HEK293 (cell line): ENCODE data around the gene FAM193B.

ENCODE experiments used
- CTCF ChIA-PET: fragments of 350-600 bp; formaldehyde crosslinking; extraction: SDS; loops from one replicate; lab custom pipeline; 2021; ENCODE audit warnings: antibody characterized with exemption; lab: Yijun Ruan, JAX
- POLR2A ChIA-PET: fragments of 300-600 bp; formaldehyde crosslinking; extraction: SDS; loops from one replicate; lab custom pipeline; 2020; ENCODE audit warnings: antibody characterized with exemption, inconsistent platforms; lab: Yijun Ruan, JAX
- H3K27ac ChIP-seq: fragments of 200-500 bp; sonication (Bioruptor generic); 2 replicates; pipeline ENCODE4 v1.5.1; 2014; ENCODE audit warnings: low read depth, low read length, control low read depth, inconsistent platforms; ENCODE audit errors: extremely low read depth
- H3K36me3 ChIP-seq, 2 experiments: fragments of 200-500 bp in 1 of 2; sonication (Bioruptor generic) in 1 of 2; 1 replicate in 1 of 2; 2 replicates in 1 of 2; pipeline ENCODE4 v1.5.1; 2014 to 2017; ENCODE audit warnings: inconsistent platforms in 2 of 2, low read length in 2 of 2; ENCODE audit not compliant: control insufficient read depth in 2 of 2, insufficient read depth in 1 of 2
- H3K4me1 ChIP-seq: fragments of 200-500 bp; sonication (Bioruptor generic); 2 replicates; pipeline ENCODE4 v1.5.1; 2014; ENCODE audit warnings: mild to moderate bottlenecking, low read length, inconsistent platforms; ENCODE audit not compliant: control insufficient read depth, insufficient read depth
- H3K4me3 ChIP-seq: 2 replicates; pipeline ENCODE4 v1.5.1; 2011; ENCODE audit warnings: low read depth, mild to moderate bottlenecking, control low read depth, low read length, moderate library complexity
- H3K9me3 ChIP-seq: fragments of 200-500 bp; sonication (Bioruptor generic); 2 replicates; pipeline ENCODE4 v1.5.1; 2014; ENCODE audit warnings: low read depth, low read length, inconsistent platforms; ENCODE audit not compliant: control insufficient read depth, insufficient read depth
- GLI4 ChIP-seq: fragments of 450-650 bp; formaldehyde crosslinking; IDR thresholded peaks from 2 replicates; pipeline ENCODE4 v1.5.1; 2016; ENCODE audit warnings: missing biosample characterization, missing genetic modification characterization
- SALL2 ChIP-seq: fragments of 450-650 bp; formaldehyde crosslinking; IDR thresholded peaks from 2 replicates; pipeline ENCODE4 v1.5.0; 2017; ENCODE audit warnings: missing biosample characterization, mild to moderate bottlenecking, missing genetic modification characterization, borderline replicate concordance
- SETDB1 ChIP-seq: IDR thresholded peaks from one replicate; pipeline ENCODE4 v1.6.1; 2017; ENCODE audit warnings: mild to moderate bottlenecking, low read length, moderate library complexity, mixed read lengths; ENCODE audit not compliant: insufficient read length
- YY2 ChIP-seq: fragments of 450-650 bp; formaldehyde crosslinking; IDR thresholded peaks from 2 replicates; pipeline ENCODE4 v1.5.1; 2016; ENCODE audit warnings: missing biosample characterization, missing genetic modification characterization
- ZFHX2 ChIP-seq: fragments of 450-650 bp; formaldehyde crosslinking; conservative IDR thresholded peaks from 2 replicates; pipeline ENCODE4 v1.5.1; 2016; ENCODE audit warnings: missing biosample characterization, missing genetic modification characterization
- ZFP37 ChIP-seq: fragments of 450-650 bp; formaldehyde crosslinking; IDR thresholded peaks from 2 replicates; pipeline ENCODE4 v1.5.1; 2016; ENCODE audit warnings: missing biosample characterization, missing genetic modification characterization
- ZNF138 ChIP-seq: fragments of 450-650 bp; formaldehyde crosslinking; IDR thresholded peaks from 2 replicates; pipeline ENCODE4 v1.5.1; 2016; ENCODE audit warnings: missing biosample characterization, missing genetic modification characterization, borderline replicate concordance
- ZNF211 ChIP-seq: fragments of 450-650 bp; formaldehyde crosslinking; IDR thresholded peaks from 2 replicates; pipeline ENCODE4 v1.5.1; 2016; ENCODE audit warnings: low read depth, missing biosample characterization, missing genetic modification characterization
- ZNF223 ChIP-seq: fragments of 450-650 bp; formaldehyde crosslinking; IDR thresholded peaks from 2 replicates; pipeline ENCODE4 v1.5.1; 2016; ENCODE audit warnings: missing biosample characterization, missing genetic modification characterization
- ZNF274 ChIP-seq, 2 experiments: fragments of 200-500 bp in 1 of 2; fragments of 450-650 bp in 1 of 2; sonication (Bioruptor generic) in 1 of 2; formaldehyde crosslinking in 1 of 2; IDR thresholded peaks; 2 replicates each; pipeline versions ENCODE4 v1.5.1 to v1.6.1; 2014 to 2016; ENCODE audit warnings: borderline replicate concordance in 1 of 2, inconsistent platforms in 1 of 2, low read length in 1 of 2, missing biosample characterization in 1 of 2, missing genetic modification characterization in 1 of 2
- ZNF426 ChIP-seq: fragments of 450-650 bp; formaldehyde crosslinking; IDR thresholded peaks from 2 replicates; pipeline ENCODE4 v1.5.1; 2017; ENCODE audit warnings: missing biosample characterization, missing genetic modification characterization, mild to moderate bottlenecking, inconsistent platforms, moderate library complexity
- ZNF549 ChIP-seq: fragments of 450-650 bp; IDR thresholded peaks from 2 replicates; pipeline ENCODE4 v1.5.1; 2018; ENCODE audit warnings: missing biosample characterization, missing genetic modification characterization, mild to moderate bottlenecking, inconsistent platforms, moderate library complexity
- ZNF677 ChIP-seq: fragments of 450-650 bp; IDR thresholded peaks from 2 replicates; pipeline ENCODE4 v1.5.0; 2018; ENCODE audit warnings: missing biosample characterization, mild to moderate bottlenecking, missing genetic modification characterization, moderate library complexity
- ZNF785 ChIP-seq: fragments of 450-650 bp; formaldehyde crosslinking; IDR thresholded peaks from 2 replicates; pipeline ENCODE4 v1.5.1; 2016; ENCODE audit warnings: missing biosample characterization, missing genetic modification characterization
- ZNF791 ChIP-seq: fragments of 450-650 bp; formaldehyde crosslinking; IDR thresholded peaks from 2 replicates; pipeline ENCODE4 v1.5.1; 2016; ENCODE audit warnings: missing biosample characterization, missing genetic modification characterization
- TF ChIP-seq, protein P1 (sequence below): fragments of 450-650 bp; formaldehyde crosslinking; IDR thresholded peaks from 2 replicates; pipeline ENCODE4 v1.5.1; 2016; ENCODE audit warnings: missing biosample characterization, missing genetic modification characterization
- TF ChIP-seq, protein P2 (sequence below): fragments of 450-650 bp; formaldehyde crosslinking; IDR thresholded peaks from 2 replicates; pipeline ENCODE4 v1.5.1; 2016; ENCODE audit warnings: missing biosample characterization, missing genetic modification characterization
- TF ChIP-seq, protein P3 (sequence below): fragments of 450-650 bp; formaldehyde crosslinking; IDR thresholded peaks from 2 replicates; pipeline ENCODE4 v1.5.1; 2016; ENCODE audit warnings: missing biosample characterization, missing genetic modification characterization
- TF ChIP-seq, protein P4 (sequence below): fragments of 450-650 bp; IDR thresholded peaks from 2 replicates; pipeline ENCODE4 v1.5.1; 2018; ENCODE audit warnings: missing biosample characterization, missing genetic modification characterization

Gene FAM193B

DNA sequence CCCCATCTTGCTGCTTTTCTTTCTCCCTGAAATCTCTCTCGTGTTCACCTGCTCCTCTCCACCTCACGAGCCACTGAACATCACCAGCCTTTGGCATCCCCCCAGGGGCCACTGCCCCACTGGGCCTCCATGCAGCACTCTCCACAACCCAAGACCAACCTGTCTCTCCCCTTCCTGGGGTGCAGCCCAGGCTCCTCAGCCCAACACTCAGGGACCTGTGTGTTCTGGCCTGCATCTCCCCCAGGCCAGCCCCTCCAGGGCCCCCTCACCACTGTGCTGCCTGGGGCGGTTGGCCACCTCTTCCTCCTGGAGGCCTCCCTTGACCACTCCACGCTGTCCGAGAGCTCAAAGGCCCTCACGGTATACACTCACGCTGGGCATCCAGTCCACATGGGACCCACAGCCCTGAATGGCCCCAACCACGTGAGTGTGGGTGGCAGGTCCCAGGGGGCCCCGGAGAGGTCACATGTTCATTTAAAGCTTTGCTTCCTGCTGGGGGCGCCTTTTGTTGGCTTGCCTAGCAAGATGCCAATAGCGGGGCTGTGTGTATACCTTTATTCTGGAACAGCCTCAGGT, 44.3 kb downstream of the FAM193B start (continued):
- TF ChIP-seq ZNF549, result no peak
- TF ChIP-seq, all 188 proteins: peak for 2

DNA sequence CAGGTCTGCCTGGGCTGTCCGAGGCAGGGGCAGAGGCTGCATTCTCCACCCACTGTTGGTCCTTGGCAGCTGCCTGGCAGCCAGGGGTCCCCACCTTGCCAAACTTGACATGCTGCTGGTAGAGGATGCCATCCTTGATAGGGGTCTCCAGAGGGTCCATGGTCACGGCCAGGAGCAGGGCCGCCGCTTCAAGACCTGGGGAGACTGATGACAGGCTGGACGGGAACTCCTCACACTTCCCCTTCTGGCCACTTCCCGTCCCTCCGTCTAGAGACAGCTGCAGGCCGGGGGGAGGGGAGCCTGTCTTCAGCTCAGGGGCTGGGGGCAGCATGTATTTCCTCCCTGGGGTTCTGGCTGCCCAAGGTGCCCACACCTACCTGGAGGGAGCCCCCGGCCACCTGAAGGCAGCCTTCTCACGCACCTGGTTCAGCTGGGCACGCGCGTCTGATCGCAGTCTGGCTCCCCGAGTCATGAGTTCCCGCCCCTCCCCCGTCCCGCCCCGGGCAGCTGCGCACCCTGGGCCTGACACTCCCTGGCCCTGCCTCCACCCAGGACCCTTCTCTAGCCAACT, 44.9 kb downstream of the FAM193B start, which contains the start of gene DOK3:
Gene DOK3 (minus strand): TSS at position 446 of the 571 bp plus-strand sequence. CDS start 286 bp downstream, at position 160.
- H3K4me1 ChIP-seq, result no peaks in the 10 kb centered on the region
- CTCF ChIA-PET, result interaction anchor here (1.0 to 2.8 kb wide), 2 partner anchors 8 to 10 kb away, joined by 3 to 16 read pairs; no protein-coding TSS in a partner anchor
- POLR2A ChIA-PET, result interaction anchor here (1.0 to 3.1 kb wide), 6 partner anchors 12 to 83 kb away, joined by 3 to 18 read pairs (median 5); partner anchors contain the start of genes GRK6 and PDLIM7
- H3K27ac ChIP-seq, result no peak within 1 kb of the TSS
- H3K4me3 ChIP-seq, result no peak within 1 kb of the TSS
- H3K36me3 ChIP-seq, result peaks cover 6 to 57% of the 10 kb centered on the region in 2 experiments
- TF ChIP-seq ZNF791 (tag by site-specific recombination), result no peak
- no peak for TF ChIP-seq ZFHX2 (tag by site-specific recombination)
- TF ChIP-seq ZNF274 (IDR thresholded peaks at IDR 0.05; ENCODE audit: low read length), result no peak
- TF ChIP-seq ZNF274 (tag by site-specific recombination; IDR thresholded peaks at IDR 0.05; ENCODE audit: borderline replicate concordance), result no peak
- TF ChIP-seq, protein P1, sequence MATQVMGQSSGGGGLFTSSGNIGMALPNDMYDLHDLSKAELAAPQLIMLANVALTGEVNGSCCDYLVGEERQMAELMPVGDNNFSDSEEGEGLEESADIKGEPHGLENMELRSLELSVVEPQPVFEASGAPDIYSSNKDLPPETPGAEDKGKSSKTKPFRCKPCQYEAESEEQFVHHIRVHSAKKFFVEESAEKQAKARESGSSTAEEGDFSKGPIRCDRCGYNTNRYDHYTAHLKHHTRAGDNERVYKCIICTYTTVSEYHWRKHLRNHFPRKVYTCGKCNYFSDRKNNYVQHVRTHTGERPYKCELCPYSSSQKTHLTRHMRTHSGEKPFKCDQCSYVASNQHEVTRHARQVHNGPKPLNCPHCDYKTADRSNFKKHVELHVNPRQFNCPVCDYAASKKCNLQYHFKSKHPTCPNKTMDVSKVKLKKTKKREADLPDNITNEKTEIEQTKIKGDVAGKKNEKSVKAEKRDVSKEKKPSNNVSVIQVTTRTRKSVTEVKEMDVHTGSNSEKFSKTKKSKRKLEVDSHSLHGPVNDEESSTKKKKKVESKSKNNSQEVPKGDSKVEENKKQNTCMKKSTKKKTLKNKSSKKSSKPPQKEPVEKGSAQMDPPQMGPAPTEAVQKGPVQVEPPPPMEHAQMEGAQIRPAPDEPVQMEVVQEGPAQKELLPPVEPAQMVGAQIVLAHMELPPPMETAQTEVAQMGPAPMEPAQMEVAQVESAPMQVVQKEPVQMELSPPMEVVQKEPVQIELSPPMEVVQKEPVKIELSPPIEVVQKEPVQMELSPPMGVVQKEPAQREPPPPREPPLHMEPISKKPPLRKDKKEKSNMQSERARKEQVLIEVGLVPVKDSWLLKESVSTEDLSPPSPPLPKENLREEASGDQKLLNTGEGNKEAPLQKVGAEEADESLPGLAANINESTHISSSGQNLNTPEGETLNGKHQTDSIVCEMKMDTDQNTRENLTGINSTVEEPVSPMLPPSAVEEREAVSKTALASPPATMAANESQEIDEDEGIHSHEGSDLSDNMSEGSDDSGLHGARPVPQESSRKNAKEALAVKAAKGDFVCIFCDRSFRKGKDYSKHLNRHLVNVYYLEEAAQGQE (tag by site-specific recombination), result no peak
- TF ChIP-seq, protein P2, sequence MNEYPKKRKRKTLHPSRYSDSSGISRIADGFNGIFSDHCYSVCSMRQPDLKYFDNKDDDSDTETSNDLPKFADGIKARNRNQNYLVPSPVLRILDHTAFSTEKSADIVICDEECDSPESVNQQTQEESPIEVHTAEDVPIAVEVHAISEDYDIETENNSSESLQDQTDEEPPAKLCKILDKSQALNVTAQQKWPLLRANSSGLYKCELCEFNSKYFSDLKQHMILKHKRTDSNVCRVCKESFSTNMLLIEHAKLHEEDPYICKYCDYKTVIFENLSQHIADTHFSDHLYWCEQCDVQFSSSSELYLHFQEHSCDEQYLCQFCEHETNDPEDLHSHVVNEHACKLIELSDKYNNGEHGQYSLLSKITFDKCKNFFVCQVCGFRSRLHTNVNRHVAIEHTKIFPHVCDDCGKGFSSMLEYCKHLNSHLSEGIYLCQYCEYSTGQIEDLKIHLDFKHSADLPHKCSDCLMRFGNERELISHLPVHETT, result no peak
- TF ChIP-seq ZNF785 (tag by site-specific recombination), result no peak
- TF ChIP-seq, protein P3, sequence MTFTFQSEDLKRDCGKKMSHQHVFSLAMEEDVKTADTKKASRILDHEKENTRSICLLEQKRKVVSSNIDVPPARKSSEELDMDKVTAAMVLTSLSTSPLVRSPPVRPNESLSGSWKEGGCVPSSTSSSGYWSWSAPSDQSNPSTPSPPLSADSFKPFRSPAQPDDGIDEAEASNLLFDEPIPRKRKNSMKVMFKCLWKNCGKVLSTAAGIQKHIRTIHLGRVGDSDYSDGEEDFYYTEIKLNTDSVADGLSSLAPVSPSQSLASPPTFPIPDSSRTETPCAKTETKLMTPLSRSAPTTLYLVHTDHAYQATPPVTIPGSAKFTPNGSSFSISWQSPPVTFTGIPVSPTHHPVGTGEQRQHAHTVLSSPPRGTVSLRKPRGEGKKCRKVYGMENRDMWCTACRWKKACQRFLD (tag by site-specific recombination), result no peak
- no peak for TF ChIP-seq ZNF211 (tag by site-specific recombination)
- TF ChIP-seq SETDB1, result no peak
- TF ChIP-seq, protein P4, sequence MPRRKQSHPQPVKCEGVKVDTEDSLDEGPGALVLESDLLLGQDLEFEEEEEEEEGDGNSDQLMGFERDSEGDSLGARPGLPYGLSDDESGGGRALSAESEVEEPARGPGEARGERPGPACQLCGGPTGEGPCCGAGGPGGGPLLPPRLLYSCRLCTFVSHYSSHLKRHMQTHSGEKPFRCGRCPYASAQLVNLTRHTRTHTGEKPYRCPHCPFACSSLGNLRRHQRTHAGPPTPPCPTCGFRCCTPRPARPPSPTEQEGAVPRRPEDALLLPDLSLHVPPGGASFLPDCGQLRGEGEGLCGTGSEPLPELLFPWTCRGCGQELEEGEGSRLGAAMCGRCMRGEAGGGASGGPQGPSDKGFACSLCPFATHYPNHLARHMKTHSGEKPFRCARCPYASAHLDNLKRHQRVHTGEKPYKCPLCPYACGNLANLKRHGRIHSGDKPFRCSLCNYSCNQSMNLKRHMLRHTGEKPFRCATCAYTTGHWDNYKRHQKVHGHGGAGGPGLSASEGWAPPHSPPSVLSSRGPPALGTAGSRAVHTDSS, result no peak
- no peak for TF ChIP-seq ZNF677 (tag by site-specific recombination)
- no peak for TF ChIP-seq SALL2 (tag by site-specific recombination)
- no peak for TF ChIP-seq GLI4 (tag by site-specific recombination)
- no peak for TF ChIP-seq ZNF138 (tag by site-specific recombination)
- TF ChIP-seq ZNF223 (tag by site-specific recombination), result no peak
- no peak for TF ChIP-seq ZFP37
- TF ChIP-seq ZNF426 (tag by site-specific recombination), result no peak
- TF ChIP-seq YY2 (tag by site-specific recombination), result no peak
- H3K9me3 ChIP-seq, result no peaks in the 10 kb centered on the region
